ENCODE data around the gene SHISA7. TPM values are rescaled to one million over a fixed set of nuclear protein-coding genes. Genes with fewer than 3 reads are reported as not detected.
"Not testable (repeated sequence)": the region's sequence is repeated elsewhere in the genome, so short reads cannot be mapped to it uniquely, and the experiment has no call there.

The SHISA7 gene
- total RNA-seq, 1 donor from 2014 or later = not detected

- Histone ChIP-seq H3K27me3 (ENCODE audit: control insufficient read depth, insufficient read depth, low read length) (no peaks in the 10 kb centered on the region), H3K36me3 (ENCODE audit: control insufficient read depth, insufficient read depth, low read length) (peaks cover 17% of the 10 kb centered on the region), H3K4me3 (ENCODE audit: low read depth, low read length) (peak overlapping the region; percentile 76)
- TF ChIP-seq CTCF (IDR thresholded peaks at IDR 0.05; ENCODE audit: insufficient read depth, low read length, severe bottlenecking) = no peak
- no peak for FAIRE-seq
- no peak for DNase-seq (ENCODE audit: low read depth)
Observed at GRCh38 chr19:55406826-55407549, 36.1 kb downstream of the SHISA7 start.

DNA sequence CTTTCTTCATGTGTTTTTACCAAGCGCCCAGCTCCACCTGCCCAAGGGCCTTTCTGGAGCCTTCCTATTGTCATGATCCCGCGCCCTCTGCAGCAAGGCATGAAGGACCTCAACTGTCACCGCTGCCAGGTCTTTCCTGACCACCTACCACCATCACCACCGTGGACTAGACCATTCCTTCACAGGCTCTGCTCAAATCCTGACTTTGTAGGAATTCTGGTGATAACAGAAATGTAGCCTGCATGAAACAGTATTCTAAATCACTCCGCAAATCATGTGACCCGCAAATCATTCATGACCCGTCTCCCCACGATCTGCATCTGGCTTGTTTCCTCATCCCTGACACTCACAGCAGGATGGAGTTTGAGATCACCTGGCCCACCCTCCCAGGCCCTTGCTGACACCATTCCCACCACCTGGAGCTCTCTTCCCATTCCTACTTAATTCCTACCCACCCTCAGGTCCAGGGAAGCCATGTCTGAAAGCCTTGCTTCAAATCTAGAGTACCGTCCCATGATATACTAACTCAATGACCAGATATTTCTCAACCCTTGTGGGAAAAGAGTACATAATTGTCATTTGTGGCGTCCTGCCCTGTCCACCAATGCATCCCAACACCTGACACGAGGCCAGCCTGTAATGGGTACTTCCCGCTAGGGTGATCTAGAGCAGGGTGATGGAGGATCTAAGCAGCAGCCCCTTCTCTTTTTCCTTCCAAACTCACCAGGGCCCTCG is 36.8 kb downstream of the SHISA7 start:
- Histone ChIP-seq H3K4me3 (ENCODE audit: low read depth, low read length) (no peak overlapping the region), H3K27me3 (ENCODE audit: control insufficient read depth, insufficient read depth, low read length) (no peaks in the 10 kb centered on the region), H3K36me3 (ENCODE audit: control insufficient read depth, insufficient read depth, low read length) (peaks cover 20% of the 10 kb centered on the region)
- no peak for DNase-seq (ENCODE audit: low read depth)
- TF ChIP-seq CTCF (IDR thresholded peaks at IDR 0.05; ENCODE audit: insufficient read depth, low read length, severe bottlenecking) = no peak
- FAIRE-seq = no peak

GRCh38 chr19:55405638-55406037 is 37.5 kb downstream of the SHISA7 start:
- FAIRE-seq (no peak), DNase-seq (ENCODE audit: low read depth) (no peak)
- Histone ChIP-seq H3K27me3 (ENCODE audit: control insufficient read depth, insufficient read depth, low read length) (no peaks in the 10 kb centered on the region), H3K4me3 (ENCODE audit: low read depth, low read length) (no peak overlapping the region), H3K36me3 (ENCODE audit: control insufficient read depth, insufficient read depth, low read length) (peaks cover 20% of the 10 kb centered on the region)
- TF ChIP-seq CTCF (IDR thresholded peaks at IDR 0.05; ENCODE audit: insufficient read depth, low read length, severe bottlenecking) = no peak

DNA sequence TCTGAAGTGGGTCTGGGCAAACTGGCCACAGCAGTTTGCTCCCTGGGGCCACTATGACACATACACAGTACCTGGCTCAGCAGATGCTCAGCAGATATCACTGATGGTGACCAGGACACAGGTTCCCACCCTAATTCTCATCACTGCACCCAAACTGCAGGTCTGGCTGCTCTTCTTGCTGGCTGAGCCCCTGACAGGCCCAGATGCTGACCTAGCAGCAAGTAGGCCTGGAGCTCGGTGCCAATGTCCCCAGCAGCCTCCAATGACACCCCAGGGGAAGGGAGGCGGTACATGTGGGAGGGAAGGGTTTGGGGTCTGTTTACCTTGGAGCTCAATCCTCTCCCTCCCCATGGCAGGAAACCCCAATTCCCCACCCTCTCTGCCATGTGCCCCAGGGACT is 40.6 kb downstream of the SHISA7 start:
- TF ChIP-seq CTCF (IDR thresholded peaks at IDR 0.05; ENCODE audit: insufficient read depth, low read length, severe bottlenecking) = no peak
- Histone ChIP-seq H3K4me3 (ENCODE audit: low read depth, low read length) (no peak overlapping the region), H3K36me3 (ENCODE audit: control insufficient read depth, insufficient read depth, low read length) (peaks cover 20% of the 10 kb centered on the region), H3K27me3 (ENCODE audit: control insufficient read depth, insufficient read depth, low read length) (no peaks in the 10 kb centered on the region)
- DNase-seq (ENCODE audit: low read depth) = no peak
- no peak for FAIRE-seq

- DNase-seq (ENCODE audit: low read depth); FAIRE-seq; H3K4me3 ChIP-seq (ENCODE audit: low read depth, low read length); H3K27me3 ChIP-seq (ENCODE audit: control insufficient read depth, insufficient read depth, low read length): not testable (repeated sequence)
- peaks cover 20% of the 10 kb centered on the region for H3K36me3 ChIP-seq (ENCODE audit: control insufficient read depth, insufficient read depth, low read length)
Observed at GRCh38 chr19:55401390-55401789, 41.7 kb downstream of the SHISA7 start.

GRCh38 chr19:55400281-55401087 is 42.6 kb downstream of the SHISA7 start:
- no peak for FAIRE-seq
- no peak for TF ChIP-seq CTCF (IDR thresholded peaks at IDR 0.05; ENCODE audit: insufficient read depth, low read length, severe bottlenecking)
- peaks cover 17% of the 10 kb centered on the region for H3K36me3 ChIP-seq (ENCODE audit: control insufficient read depth, insufficient read depth, low read length)
- DNase-seq (ENCODE audit: low read depth) = peak; percentile 56
- no peaks in the 10 kb centered on the region for H3K27me3 ChIP-seq (ENCODE audit: control insufficient read depth, insufficient read depth, low read length)
- no peak overlapping the region for H3K4me3 ChIP-seq (ENCODE audit: low read depth, low read length)
